ENCODE results near the gene ABHD8. TPM values are rescaled to one million over a fixed set of nuclear protein-coding genes. Genes with fewer than 3 reads are reported as not detected.
A peak's percentile ranks its signal among the peaks of the same experiment; 100 is the strongest.

Gene ABHD8
- total RNA-seq, 1 experiment from 2014 or later = 3.5 TPM

- no peak for DNase-seq (ENCODE audit: low spot score)
These were observed 37.2 kb downstream of the ABHD8 start for GRCh38 chr19:17266026-17266425.

DNA sequence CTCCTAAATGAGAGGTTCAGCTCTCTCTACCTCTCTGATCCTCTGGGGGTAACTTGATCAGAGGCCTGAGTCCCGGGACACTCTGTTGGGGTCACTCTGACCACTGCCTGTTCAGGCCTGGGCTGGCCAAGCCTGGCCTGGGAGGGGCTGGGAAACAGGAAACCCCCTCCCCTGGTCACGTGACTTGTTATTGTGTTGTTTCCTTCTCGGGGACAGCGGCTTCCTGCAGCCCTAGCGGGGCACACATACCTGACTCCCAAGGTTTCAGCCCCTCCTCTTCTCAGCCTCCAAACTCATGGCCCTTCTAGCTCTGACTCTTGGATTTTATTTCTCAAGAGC is 38.6 kb downstream of the ABHD8 start, which contains the start of gene USHBP1:
Gene USHBP1 (minus strand): TSS at position 105 of the 339 bp plus-strand sequence. CDS start 446 bp downstream, outside the sequence.
- no peak for DNase-seq (ENCODE audit: low spot score)

- DNase-seq (ENCODE audit: low spot score) = no peak
These were observed 39.2 kb downstream of the ABHD8 start for GRCh38 chr19:17263712-17264640.

DNA sequence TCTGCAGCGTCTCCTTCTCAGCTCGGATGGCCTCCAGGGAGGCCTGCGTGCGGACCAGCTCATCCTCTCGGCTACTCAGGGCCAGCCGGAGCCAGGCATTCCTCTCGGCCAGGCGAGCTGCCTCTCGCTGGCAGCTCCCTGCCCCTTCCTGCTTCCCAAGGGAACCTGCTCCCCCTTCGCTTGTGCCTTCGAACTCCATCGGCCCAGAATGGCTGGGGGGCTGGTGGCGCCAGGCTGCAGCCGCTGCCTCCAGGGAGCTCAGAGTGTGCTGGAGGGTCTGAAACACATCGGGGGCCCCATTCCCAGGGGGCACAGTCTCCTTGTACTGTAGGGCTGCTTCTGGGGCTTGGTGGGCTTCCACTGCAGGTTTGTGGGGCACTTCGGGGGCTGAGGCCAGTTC is 40.7 kb downstream of the ABHD8 start:
- DNase-seq (ENCODE audit: low spot score) = no peak

GRCh38 chr19:17260842-17261325 is 42.3 kb downstream of the ABHD8 start:
- peak; percentile 87 for DNase-seq (ENCODE audit: low spot score)

- no peak for DNase-seq (ENCODE audit: low spot score)
These were observed 43.3 kb downstream of the ABHD8 start for GRCh38 chr19:17259934-17260333.

GRCh38 chr19:17259118-17259780 is 44.0 kb downstream of the ABHD8 start:
- no peak for DNase-seq (ENCODE audit: low spot score)

GRCh38 chr19:17256130-17256529 is 47.1 kb downstream of the ABHD8 start:
- DNase-seq (ENCODE audit: low spot score) = no peak

GRCh38 chr19:17255150-17255621 is 48.0 kb downstream of the ABHD8 start:
- no peak for DNase-seq (ENCODE audit: low spot score)

- no peak for DNase-seq (ENCODE audit: low spot score)
These were observed 48.6 kb downstream of the ABHD8 start for GRCh38 chr19:17254636-17255035.

DNA sequence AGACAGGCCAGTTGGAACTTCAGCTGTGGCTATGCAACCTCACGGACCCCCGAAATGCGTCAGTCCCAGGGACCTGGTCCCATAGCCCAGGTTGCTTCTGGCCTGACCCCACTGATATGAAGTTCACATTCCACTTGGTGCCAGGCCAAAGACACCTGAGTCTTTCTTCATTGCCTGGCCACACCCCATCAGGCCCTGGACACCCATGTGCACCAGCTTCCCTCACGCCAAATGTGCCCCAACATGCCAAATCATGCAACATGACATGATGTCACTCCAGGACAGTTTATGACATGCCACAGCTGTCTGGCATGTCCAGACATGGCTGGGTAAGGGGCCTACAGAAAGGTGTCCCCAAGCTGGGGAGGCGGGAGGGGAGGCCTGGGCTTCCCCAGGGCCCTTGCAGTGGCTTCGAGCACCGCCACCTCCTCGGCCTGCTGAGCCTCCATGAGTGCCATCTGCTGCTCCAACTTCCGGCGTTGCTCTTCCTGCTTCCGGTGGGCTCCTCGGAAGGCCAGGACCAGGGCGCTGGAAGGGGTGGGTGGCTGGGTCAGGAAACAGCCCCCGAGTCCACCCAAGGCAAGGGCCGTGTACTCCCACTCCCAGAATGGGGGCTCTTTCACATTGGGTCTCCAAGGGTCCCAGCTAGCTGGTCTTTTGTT is 53.2 kb downstream of the ABHD8 start:
- DNase-seq (ENCODE audit: low spot score) = no peak

DNA sequence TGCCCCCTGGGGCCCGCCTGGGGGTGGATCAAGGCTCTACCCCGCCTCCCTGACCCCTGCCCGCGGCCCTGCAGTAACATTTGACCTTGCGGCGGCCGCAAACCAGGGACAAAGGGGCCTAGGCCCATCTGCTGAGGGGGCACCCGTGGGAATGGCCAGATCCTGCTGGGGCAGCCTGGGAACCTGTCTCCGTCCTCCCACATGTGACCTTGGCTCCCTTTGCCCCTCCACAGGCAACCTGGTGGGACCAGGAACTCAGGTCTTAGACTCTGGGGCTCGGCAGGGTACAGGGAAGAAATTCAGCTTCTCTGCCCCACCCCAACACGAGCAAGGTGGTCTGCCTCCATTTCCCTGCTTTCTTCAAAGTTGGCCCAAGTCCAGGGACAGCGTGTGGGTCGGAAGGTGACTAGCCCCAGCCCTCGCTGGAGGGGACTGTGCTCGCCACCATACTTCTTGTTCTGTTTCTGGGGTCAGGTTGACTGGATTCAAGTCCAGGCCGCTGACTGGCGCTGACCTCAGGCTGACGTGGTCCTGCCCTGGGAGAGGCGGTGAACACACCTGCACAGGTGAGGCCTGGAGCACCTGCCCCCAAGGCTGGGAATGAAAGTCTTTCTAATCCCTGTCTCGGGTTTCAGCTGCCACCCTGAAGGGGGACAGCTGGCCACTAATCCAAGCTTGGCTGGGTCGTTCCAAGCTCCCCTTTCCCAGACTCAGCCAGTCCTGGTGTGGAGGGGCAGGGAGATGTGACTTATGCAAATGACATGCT is 55.0 kb downstream of the ABHD8 start:
- DNase-seq (ENCODE audit: low spot score) = no peak

DNA sequence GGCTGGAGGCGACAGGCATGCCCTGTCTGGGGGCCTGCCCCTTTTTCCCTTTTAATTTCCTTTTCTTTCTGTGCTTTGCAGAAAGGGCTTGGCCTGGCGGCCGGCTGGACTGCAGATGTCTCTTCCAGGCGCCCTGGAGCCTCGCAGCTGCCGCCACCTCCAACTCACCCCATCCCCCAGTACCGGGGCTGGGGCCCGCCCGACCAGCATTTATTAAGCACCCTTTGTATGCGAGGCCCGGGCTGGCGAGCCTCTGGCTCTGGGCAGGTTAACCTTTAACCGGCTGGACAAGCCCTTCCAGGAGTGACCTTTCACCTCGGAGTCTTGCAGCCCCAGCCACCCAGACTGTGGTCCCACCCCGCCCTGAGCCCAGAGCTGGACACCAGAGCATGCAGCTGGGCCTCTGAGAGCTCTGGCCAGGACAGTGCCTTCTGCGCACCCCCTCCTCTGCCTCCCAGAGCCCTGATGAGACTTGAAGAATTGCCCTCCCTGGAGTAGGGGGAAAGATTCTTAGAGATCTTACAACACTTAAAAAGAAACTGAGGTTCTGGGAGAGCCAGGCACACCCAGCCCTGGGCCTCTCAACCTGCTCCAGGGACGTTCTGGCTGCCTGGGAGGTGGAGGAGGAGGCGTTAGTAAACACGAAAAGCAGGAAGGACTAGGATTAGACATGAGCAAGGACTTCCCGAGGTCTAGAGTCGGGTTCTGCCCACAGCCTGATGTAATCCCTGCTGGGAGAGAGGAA is 56.4 kb downstream of the ABHD8 start:
- DNase-seq (ENCODE audit: low spot score) = no peak

GRCh38 chr19:17245535-17245984 is 57.7 kb downstream of the ABHD8 start, which contains the start of gene NR2F6:
TSS of gene NR2F6 (minus strand) at chr19:17245919. CDS start at chr19:17245220, 699 bp downstream.
- no peak for DNase-seq (ENCODE audit: low spot score)

GRCh38 chr19:17244618-17245534 is 58.3 kb downstream of the ABHD8 start:
- DNase-seq (ENCODE audit: low spot score) = no peak

DNA sequence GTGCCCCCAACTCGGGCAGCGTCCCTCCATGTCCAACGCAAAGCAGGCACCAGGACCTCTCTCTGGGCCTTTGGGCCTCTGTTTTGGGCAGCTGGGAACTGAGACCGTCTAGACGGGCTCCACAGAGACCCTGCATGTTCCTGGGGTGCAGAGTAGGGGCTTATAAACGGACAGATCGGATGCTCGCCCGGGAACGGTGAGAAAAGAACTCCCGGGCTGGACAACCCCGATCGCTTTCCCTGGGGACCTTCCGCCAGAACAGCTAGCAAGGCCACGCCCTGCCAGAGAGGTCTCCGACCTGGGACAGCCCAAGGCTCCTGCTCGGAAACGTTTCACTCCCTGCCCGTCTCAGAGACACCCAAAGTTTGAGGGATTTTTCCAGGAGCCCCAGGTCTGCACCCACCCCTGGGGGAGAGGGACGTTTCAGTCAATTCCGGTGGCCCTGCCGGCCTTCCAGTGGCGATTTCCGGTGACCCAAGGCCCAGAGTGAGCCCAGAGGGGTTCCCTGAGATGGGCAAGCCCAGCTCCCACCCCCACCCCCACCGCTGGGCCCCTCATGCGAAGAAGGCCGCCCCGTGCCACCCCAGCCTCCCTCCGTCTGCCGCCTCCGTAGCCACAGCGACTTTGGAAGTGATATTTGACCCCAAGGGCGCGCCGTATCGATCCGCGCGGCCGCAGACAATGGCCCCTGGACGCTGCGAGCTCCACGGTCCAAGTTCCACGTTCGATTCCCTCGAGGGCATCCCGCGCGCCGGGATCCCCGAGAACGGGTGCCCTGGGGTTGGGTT is 59.2 kb downstream of the ABHD8 start:
- no peak for DNase-seq (ENCODE audit: low spot score)

DNA sequence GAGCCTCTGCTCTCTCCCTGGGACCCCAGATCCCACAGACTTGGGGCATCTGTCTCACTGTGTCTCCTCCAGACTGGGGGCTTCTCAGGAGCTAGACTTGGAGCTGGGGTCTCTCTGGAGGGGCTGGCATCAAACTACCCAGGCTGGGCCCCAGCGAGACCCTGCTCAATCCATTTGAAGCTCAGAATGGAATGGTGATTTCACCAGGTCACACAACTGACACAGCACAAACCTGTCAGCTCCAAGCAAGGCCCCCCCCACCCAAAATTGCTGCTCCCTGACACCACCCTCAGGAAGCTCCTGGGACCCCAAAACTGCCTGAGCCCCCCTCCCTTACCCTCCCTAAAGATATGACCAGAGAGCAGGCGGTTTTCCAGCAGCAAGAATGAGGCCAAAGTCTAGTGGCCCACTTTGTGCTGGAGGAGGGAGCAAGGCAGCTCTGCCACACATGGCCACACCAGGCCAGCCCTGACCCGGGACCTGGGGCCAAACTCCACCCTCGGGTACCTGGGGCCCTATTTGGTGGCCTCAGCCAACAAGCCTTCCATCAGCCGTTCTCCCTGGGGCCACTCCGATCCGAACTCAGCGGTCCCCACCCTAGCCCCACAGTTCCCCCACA is 59.9 kb downstream of the ABHD8 start:
- no peak for DNase-seq (ENCODE audit: low spot score)

Measured in H4 (cell line).